Spleen (tissue), 7 donors: ENCODE measurements around the gene KRT12.

Experiments
- POLR2A ChIP-seq, 3 donors: fragments of 450-650 bp; IDR thresholded peaks; one replicate each; pipeline ENCODE4 v1.5.1; 2017; ENCODE audit warnings: antibody characterized with exemption in 3 of 3, mild to moderate bottlenecking in 1 of 3
- POLR2AphosphoS5 ChIP-seq, 3 donors: sonication (generic); formaldehyde crosslinking; IDR thresholded peaks; one replicate each; pipeline ENCODE4 v1.5.1; 2017; ENCODE audit warnings: antibody characterized with exemption in 3 of 3
- TF ChIP-seq, protein P1 (sequence below), 11 experiments: fragments of 200-600 bp in 7 of 11; fragments of 450-650 bp in 4 of 11; sonication (generic) in 4 of 11; IDR thresholded peaks in 8 of 11; conservative IDR thresholded peaks in 3 of 11; 1 replicate in 7 of 11; 2 replicates in 4 of 11; pipeline versions ENCODE4 v1.4.0 to v1.8.0; 2016 to 2021; ENCODE audit warnings: antibody characterized with exemption in 11 of 11, inconsistent platforms in 4 of 11, mild to moderate bottlenecking in 1 of 11
- donor health status: DM: no; HTN: no; CAD: no; lungs with moderate emphysema.
- donor health status: DM: no; HTN: no; CAD: no.
- donor health status: DM: no; HTN: no; CAD: no.

DNA sequence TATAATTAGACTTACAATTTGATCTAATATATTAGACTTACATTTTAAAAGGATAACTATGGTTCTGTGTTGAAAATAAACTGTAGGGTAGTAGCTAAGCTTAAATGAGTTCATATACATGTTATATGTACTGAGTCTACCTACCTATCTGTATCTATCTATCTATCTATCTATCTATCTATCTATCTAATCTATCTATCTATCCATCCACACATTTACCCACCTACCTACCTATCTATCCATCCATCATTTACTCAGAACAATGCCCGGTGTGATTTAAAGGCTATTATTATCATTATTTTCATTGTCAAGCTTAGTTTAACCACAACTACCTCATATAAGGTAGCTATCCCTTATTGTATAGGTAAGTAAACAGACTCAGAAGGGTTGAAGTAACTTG, 51.6 kb downstream of the KRT12 start:
- TF ChIP-seq, protein P1, sequence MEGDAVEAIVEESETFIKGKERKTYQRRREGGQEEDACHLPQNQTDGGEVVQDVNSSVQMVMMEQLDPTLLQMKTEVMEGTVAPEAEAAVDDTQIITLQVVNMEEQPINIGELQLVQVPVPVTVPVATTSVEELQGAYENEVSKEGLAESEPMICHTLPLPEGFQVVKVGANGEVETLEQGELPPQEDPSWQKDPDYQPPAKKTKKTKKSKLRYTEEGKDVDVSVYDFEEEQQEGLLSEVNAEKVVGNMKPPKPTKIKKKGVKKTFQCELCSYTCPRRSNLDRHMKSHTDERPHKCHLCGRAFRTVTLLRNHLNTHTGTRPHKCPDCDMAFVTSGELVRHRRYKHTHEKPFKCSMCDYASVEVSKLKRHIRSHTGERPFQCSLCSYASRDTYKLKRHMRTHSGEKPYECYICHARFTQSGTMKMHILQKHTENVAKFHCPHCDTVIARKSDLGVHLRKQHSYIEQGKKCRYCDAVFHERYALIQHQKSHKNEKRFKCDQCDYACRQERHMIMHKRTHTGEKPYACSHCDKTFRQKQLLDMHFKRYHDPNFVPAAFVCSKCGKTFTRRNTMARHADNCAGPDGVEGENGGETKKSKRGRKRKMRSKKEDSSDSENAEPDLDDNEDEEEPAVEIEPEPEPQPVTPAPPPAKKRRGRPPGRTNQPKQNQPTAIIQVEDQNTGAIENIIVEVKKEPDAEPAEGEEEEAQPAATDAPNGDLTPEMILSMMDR (IDR thresholded peaks at IDR 0.05 in 8 of 11, conservative IDR thresholded peaks at IDR 0.05 in 3 of 11): no peak
- TF ChIP-seq POLR2A (IDR thresholded peaks at IDR 0.05): no peak
- no peak for TF ChIP-seq POLR2AphosphoS5 (IDR thresholded peaks at IDR 0.05)
